Epithelial cell of proximal tubule (primary cell): ENCODE results near the gene RPA1. TPM values are rescaled to one million over a fixed set of nuclear protein-coding genes. Genes with fewer than 3 reads are reported as not detected.
"Not testable (repeated sequence)": the region's sequence is repeated elsewhere in the genome, so short reads cannot be mapped to it uniquely, and the experiment has no call there.

Source experiments
- DNase-seq: peaks from one replicate; pipeline ENCODE4 v3.0.0-alpha.2; 2011; ENCODE audit warnings: low read depth
- H3K4me3 ChIP-seq: 2 replicates; pipeline ENCODE4 v1.5.1; 2011; ENCODE audit warnings: low read depth, mild to moderate bottlenecking, low read length
- CTCF ChIP-seq: conservative IDR thresholded peaks from 2 replicates; pipeline ENCODE4 v1.5.1; 2012; ENCODE audit warnings: low read depth, mild to moderate bottlenecking, low read length
- total RNA-seq: library from RNA; depleted of rRNA; stranded (reverse); fragments of >200 nt; gene quantifications from 2 replicates; pipeline ENCODE4 v1.2.3, GENCODE V29; 2015

RPA1 gene
- total RNA-seq, 1 donor from 2014 or later, result 28.5 TPM

- no peak for TF ChIP-seq CTCF
- DNase-seq, result peak; percentile 71
- no peak overlapping the region for H3K4me3 ChIP-seq
These were observed 42.4 kb upstream of the RPA1 start for GRCh38 chr17:1787301-1787902.

- DNase-seq, result peak; percentile 48
- H3K4me3 ChIP-seq, result no peak overlapping the region
- no peak for TF ChIP-seq CTCF
These were observed 39.9 kb upstream of the RPA1 start for GRCh38 chr17:1789936-1790335.

- no peak overlapping the region for H3K4me3 ChIP-seq
- TF ChIP-seq CTCF, result no peak
- no peak for DNase-seq
These were observed 37.0 kb upstream of the RPA1 start for GRCh38 chr17:1792495-1793446.

- H3K4me3 ChIP-seq, result no peak overlapping the region
- TF ChIP-seq CTCF, result no peak
- DNase-seq, result no peak
These were observed 36.4 kb upstream of the RPA1 start for GRCh38 chr17:1793447-1793806.

- DNase-seq, result no peak
- H3K4me3 ChIP-seq, result no peak overlapping the region
- no peak for TF ChIP-seq CTCF
These were observed 33.0 kb upstream of the RPA1 start for GRCh38 chr17:1796800-1797199.

- H3K4me3 ChIP-seq, result no peak overlapping the region
- no peak for TF ChIP-seq CTCF
- no peak for DNase-seq
These were observed 32.5 kb upstream of the RPA1 start for GRCh38 chr17:1797323-1797722.

- H3K4me3 ChIP-seq, DNase-seq: not testable (repeated sequence)
These were observed 32.0 kb upstream of the RPA1 start for GRCh38 chr17:1797846-1798245.
